ENCODE measurements around the gene SNRK.

- TF ChIP-seq ZZZ3 (IDR thresholded peaks at IDR 0.05) (no peak), ZBTB33 (CRISPR knock-in tag; IDR thresholded peaks at IDR 0.05) (no peak), ADNP (tag; IDR thresholded peaks at IDR 0.05) (no peak), POLR2A (conservative IDR thresholded peaks at IDR 0.05) (no peak), MYBL2 (IDR thresholded peaks at IDR 0.05; ENCODE audit: low read depth) (no peak), MYBL2 (CRISPR knock-in tag; IDR thresholded peaks at IDR 0.05; ENCODE audit: borderline replicate concordance) (no peak), E2F6 (IDR thresholded peaks at IDR 0.05; ENCODE audit: borderline replicate concordance in 1 of 2, extremely low read depth in 1 of 2, insufficient read depth in 1 of 2, insufficient read length in 1 of 2, low read depth in 1 of 2, low read length in 1 of 2, poor library complexity in 1 of 2, severe bottlenecking in 1 of 2) (no peak), E2F1 (CRISPR knock-in tag; IDR thresholded peaks at IDR 0.05) (no peak)
Measured at GRCh38 chr3:43327582-43327979, 41.2 kb downstream of the SNRK start.

Data from K562 (cell line).